PC-9 (cell line): ENCODE results near the gene ZNF580.

Experiments
- EZH2 ChIP-seq: fragments of 200-600 bp; sonication (generic); IDR thresholded peaks from 2 replicates; pipeline ENCODE4 v1.8.0; 2017; ENCODE audit warnings: antibody characterized with exemption, low read depth
- TF ChIP-seq, protein P1 (sequence below): fragments of 200-600 bp; sonication (generic); conservative IDR thresholded peaks from 2 replicates; pipeline ENCODE4 v1.6.1; 2017; ENCODE audit warnings: mixed run types, antibody characterized with exemption, mild to moderate bottlenecking, moderate library complexity

DNA sequence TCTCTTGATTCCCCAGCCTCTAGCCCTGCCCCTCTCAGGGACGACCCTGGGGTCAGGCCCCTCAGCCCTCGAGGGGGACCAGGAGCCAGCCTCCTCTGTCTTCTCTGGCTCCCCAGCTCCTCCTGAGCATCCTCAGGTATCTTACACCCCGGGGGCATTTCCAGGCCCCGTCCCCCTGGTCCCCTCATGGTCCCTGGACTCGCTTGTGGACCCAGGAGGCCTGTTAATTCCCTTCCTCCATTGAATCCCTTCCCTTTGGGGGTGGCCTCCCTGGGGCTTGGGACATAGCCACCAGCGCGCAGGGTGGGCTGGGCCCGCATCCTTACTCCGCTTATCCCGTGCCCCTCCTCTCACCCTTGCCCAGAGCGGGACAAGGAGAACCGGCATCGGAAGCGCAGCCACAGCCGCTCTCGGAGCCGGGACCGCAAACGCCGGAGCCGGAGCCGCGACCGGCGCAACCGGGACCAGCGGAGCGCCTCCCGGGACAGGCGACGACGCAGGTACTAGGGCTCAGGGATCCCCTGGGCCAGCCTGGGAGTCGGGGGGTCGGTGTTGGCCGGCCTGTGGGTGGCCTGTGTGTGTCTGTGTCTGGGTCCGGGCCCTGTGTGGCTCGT lies 18.2 kb downstream of the ZNF580 start:
- TF ChIP-seq, protein P1, sequence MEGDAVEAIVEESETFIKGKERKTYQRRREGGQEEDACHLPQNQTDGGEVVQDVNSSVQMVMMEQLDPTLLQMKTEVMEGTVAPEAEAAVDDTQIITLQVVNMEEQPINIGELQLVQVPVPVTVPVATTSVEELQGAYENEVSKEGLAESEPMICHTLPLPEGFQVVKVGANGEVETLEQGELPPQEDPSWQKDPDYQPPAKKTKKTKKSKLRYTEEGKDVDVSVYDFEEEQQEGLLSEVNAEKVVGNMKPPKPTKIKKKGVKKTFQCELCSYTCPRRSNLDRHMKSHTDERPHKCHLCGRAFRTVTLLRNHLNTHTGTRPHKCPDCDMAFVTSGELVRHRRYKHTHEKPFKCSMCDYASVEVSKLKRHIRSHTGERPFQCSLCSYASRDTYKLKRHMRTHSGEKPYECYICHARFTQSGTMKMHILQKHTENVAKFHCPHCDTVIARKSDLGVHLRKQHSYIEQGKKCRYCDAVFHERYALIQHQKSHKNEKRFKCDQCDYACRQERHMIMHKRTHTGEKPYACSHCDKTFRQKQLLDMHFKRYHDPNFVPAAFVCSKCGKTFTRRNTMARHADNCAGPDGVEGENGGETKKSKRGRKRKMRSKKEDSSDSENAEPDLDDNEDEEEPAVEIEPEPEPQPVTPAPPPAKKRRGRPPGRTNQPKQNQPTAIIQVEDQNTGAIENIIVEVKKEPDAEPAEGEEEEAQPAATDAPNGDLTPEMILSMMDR = no peak
- TF ChIP-seq EZH2 = no peak
